ENCODE results near the gene ZNF621. TPM values are rescaled to one million over a fixed set of nuclear protein-coding genes. Genes with fewer than 3 reads are reported as not detected.
A peak's percentile ranks its signal among the peaks of the same experiment; 100 is the strongest.

The ZNF621 gene
- total and polyA plus RNA-seq, 9 of the 15 experiments (the other 6 are each of a cell fraction or from before 2014, with no cell fraction given): 4.7 to 28.9 (median 20.6) TPM

DNA sequence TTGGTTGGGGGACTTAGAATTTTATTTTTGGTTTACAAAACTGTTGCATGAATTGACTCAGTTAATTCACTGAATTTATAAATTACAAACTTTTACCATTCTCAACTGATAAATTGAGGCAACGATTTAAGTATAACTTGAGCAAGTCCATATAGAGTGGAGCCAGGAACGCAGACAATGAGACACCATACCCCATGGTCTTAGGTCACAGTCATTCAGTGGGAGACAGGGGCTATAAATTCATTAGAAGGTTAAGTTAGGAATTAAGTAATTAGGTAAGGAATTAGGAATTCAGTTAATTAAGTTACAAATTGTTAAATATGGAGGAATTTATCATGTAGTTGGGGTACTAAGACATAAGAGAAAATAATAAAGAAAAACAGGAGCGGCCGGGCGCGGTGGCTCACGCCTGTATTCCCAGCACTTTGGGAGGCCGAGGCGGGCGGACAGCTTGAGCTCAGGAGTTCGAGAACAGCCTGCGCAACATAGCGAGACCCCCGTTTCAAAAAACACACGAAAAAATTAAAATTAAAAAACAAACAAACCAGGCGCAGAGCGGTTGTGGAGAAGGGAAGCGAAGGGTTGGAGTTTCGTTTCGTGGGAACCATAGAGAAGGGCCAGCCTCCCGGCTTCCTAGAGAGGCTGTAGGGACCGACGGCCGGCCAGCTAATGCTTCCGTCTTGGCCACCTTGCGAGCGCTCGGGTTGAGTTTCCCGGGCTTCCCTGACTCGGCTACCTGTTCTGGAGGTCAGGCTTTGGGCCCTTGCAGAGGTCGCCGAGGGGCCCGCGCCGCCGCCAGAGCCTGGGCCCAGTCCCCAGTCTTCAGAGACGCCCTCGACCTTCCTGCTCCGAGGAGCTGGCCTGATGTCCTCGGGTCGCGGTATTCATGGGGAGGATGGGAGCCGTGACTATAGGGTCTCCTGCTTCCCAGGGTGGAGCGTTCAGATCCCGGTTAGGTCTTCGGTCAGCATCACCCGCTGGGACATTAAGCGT lies 48.0 kb upstream of the ZNF621 start, which contains the start of gene ZNF619 (continued):
- no peak for TF ChIP-seq ERF (CRISPR knock-in tag; IDR thresholded peaks at IDR 0.05)
- peak; percentile 66; the same call in 1 of the 2 replicates for TF ChIP-seq L3MBTL2 (IDR thresholded peaks at IDR 0.05)
- peak; percentile 57; the same call in 1 of the 2 replicates for TF ChIP-seq ADNP (tag; IDR thresholded peaks at IDR 0.05)
- TF ChIP-seq, protein P1, sequence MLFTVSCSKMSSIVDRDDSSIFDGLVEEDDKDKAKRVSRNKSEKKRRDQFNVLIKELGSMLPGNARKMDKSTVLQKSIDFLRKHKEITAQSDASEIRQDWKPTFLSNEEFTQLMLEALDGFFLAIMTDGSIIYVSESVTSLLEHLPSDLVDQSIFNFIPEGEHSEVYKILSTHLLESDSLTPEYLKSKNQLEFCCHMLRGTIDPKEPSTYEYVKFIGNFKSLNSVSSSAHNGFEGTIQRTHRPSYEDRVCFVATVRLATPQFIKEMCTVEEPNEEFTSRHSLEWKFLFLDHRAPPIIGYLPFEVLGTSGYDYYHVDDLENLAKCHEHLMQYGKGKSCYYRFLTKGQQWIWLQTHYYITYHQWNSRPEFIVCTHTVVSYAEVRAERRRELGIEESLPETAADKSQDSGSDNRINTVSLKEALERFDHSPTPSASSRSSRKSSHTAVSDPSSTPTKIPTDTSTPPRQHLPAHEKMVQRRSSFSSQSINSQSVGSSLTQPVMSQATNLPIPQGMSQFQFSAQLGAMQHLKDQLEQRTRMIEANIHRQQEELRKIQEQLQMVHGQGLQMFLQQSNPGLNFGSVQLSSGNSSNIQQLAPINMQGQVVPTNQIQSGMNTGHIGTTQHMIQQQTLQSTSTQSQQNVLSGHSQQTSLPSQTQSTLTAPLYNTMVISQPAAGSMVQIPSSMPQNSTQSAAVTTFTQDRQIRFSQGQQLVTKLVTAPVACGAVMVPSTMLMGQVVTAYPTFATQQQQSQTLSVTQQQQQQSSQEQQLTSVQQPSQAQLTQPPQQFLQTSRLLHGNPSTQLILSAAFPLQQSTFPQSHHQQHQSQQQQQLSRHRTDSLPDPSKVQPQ (CRISPR knock-in tag; IDR thresholded peaks at IDR 0.05; ENCODE audit: borderline replicate concordance): 0 out of 2 replicates have a peak, but pooled peaks have one; percentile 21
- TF ChIP-seq, protein P2, sequence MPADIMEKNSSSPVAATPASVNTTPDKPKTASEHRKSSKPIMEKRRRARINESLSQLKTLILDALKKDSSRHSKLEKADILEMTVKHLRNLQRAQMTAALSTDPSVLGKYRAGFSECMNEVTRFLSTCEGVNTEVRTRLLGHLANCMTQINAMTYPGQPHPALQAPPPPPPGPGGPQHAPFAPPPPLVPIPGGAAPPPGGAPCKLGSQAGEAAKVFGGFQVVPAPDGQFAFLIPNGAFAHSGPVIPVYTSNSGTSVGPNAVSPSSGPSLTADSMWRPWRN (IDR thresholded peaks at IDR 0.05; ENCODE audit: low read depth): no peak
- TF ChIP-seq SRF (CRISPR knock-in tag; IDR thresholded peaks at IDR 0.05): 0 out of 4 replicates have a peak, but pooled peaks of 1 of the 2 experiments have one; percentile 27
- TF ChIP-seq ETV1 (tag; conservative IDR thresholded peaks at IDR 0.05; ENCODE audit: low read depth): peak; percentile 50
- TF ChIP-seq, protein P3, sequence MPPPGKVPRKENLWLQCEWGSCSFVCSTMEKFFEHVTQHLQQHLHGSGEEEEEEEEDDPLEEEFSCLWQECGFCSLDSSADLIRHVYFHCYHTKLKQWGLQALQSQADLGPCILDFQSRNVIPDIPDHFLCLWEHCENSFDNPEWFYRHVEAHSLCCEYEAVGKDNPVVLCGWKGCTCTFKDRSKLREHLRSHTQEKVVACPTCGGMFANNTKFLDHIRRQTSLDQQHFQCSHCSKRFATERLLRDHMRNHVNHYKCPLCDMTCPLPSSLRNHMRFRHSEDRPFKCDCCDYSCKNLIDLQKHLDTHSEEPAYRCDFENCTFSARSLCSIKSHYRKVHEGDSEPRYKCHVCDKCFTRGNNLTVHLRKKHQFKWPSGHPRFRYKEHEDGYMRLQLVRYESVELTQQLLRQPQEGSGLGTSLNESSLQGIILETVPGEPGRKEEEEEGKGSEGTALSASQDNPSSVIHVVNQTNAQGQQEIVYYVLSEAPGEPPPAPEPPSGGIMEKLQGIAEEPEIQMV (tag; conservative IDR thresholded peaks at IDR 0.05; ENCODE audit: low read depth): 0 out of 2 replicates have a peak, but pooled peaks have one; percentile 23
- no peak for TF ChIP-seq PURB (CRISPR knock-in tag; IDR thresholded peaks at IDR 0.05; ENCODE audit: low read depth)
- no peak for TF ChIP-seq NFE2 (IDR thresholded peaks at IDR 0.05; ENCODE audit: low read depth)
- peak; percentile 20 to 22; a peak in 1 of 4 replicates for TF ChIP-seq NRF1 (conservative IDR thresholded peaks at IDR 0.05 in 1 of 2, IDR thresholded peaks at IDR 0.05 in 1 of 2)
- no peak for TF ChIP-seq ZNF140 (CRISPR knock-in tag; IDR thresholded peaks at IDR 0.05)
- TF ChIP-seq POLR2AphosphoS5 (IDR thresholded peaks at IDR 0.05; ENCODE audit: control insufficient read depth, insufficient read depth, low read depth, low read length): peak; percentile 72; the same call in 1 of the 2 replicates
- peak; percentile 92 for TF ChIP-seq PHF20 (IDR thresholded peaks at IDR 0.05; ENCODE audit: partially characterized antibody)
- no peak for TF ChIP-seq ZC3H4 (CRISPR knock-in tag; IDR thresholded peaks at IDR 0.05; ENCODE audit: borderline replicate concordance)
- TF ChIP-seq RCOR1 (IDR thresholded peaks at IDR 0.05; ENCODE audit: borderline replicate concordance in 1 of 2, low read depth in 2 of 2, low read length in 2 of 2): peak in 1 of 2 experiments; percentile 7; a peak in 1 of 4 replicates
- peak; percentile 90 for TF ChIP-seq RBFOX2 (IDR thresholded peaks at IDR 0.05; ENCODE audit: low read depth, low read length)
- TF ChIP-seq NR2C2 (CRISPR knock-in tag; IDR thresholded peaks at IDR 0.05): no peak
- peak; percentile 81 for TF ChIP-seq NR2C2 (tag; IDR thresholded peaks at IDR 0.05)
- TF ChIP-seq POLR2H (tag; IDR thresholded peaks at IDR 0.05; ENCODE audit: low read depth): peak; percentile 74
- TF ChIP-seq ATF1 (CRISPR knock-in tag; IDR thresholded peaks at IDR 0.05): no peak
- TF ChIP-seq ATF1 (tag; IDR thresholded peaks at IDR 0.05): peak; percentile 65
- peak; percentile 53; the same call in 1 of the 2 replicates for TF ChIP-seq SMARCA4 (IDR thresholded peaks at IDR 0.05)
- peak; percentile 87 for TF ChIP-seq POLR2A (conservative IDR thresholded peaks at IDR 0.05)
